HG03139 (cell line): ENCODE results near the gene LRCOL1.

Experiments
- ATAC-seq: cut with Tn5 transposase; IDR thresholded peaks from one replicate; pipeline ENCODE4 v1.9.1; 2021; ENCODE audit not compliant: unreplicated experiment

LRCOL1 gene

GRCh38 chr12:132554845-132555630 is 55.3 kb downstream of the LRCOL1 start:
- no peak for ATAC-seq
